Thymus (tissue), 14 donors: ENCODE data around the gene SSX4. TPM values are rescaled to one million over a fixed set of nuclear protein-coding genes. Genes with fewer than 3 reads are reported as not detected.
"Not testable (repeated sequence)": the region's sequence is repeated elsewhere in the genome, so short reads cannot be mapped to it uniquely, and the experiment has no call there.

ENCODE experiments used
- DNase-seq, 9 donors: peaks; one replicate each; pipeline ENCODE4 v3.0.0-alpha.2; 2013; ENCODE audit warnings: low spot score in 9 of 9, low read depth in 6 of 9, missing footprints in 1 of 9
- H3K27ac ChIP-seq, 2 donors: one replicate each; pipeline ENCODE4 v1.5.1; 2013; ENCODE audit warnings: control low read depth in 1 of 2, low read depth in 1 of 2, low read length in 1 of 2, mild to moderate bottlenecking in 1 of 2, moderate library complexity in 1 of 2
- H3K27me3 ChIP-seq, 2 donors: one replicate each; pipeline ENCODE4 v1.5.1; 2013; ENCODE audit warnings: low read length in 1 of 2; ENCODE audit not compliant: control insufficient read depth in 2 of 2, insufficient read depth in 1 of 2
- H3K36me3 ChIP-seq, 2 donors: one replicate each; pipeline ENCODE4 v1.5.1; 2013; ENCODE audit warnings: low read length in 1 of 2, mild to moderate bottlenecking in 1 of 2, moderate library complexity in 1 of 2; ENCODE audit not compliant: control insufficient read depth in 2 of 2, insufficient read depth in 2 of 2
- H3K4me1 ChIP-seq, 2 donors: one replicate each; pipeline ENCODE4 v1.5.1; 2013; ENCODE audit warnings: low read length in 2 of 2; ENCODE audit not compliant: control insufficient read depth in 2 of 2, insufficient read depth in 2 of 2
- H3K4me3 ChIP-seq, 2 donors: one replicate each; pipeline ENCODE4 v1.5.1; 2013; ENCODE audit warnings: low read length in 2 of 2, control low read depth in 1 of 2, mild to moderate bottlenecking in 1 of 2
- H3K9me3 ChIP-seq, 2 donors: one replicate each; pipeline ENCODE4 v1.5.1; 2013; ENCODE audit warnings: low read length in 1 of 2, mild to moderate bottlenecking in 1 of 2; ENCODE audit not compliant: control insufficient read depth in 2 of 2, insufficient read depth in 1 of 2
- WGBS: extraction: QIAGEN DNeasy Blood & Tissue Kit; methylation state at CpG from one replicate; pipeline ENCODE4 v1.1.7; 2013; 5-methylcytosine and 5-hydroxymethylcytosine counted together
- long read RNA-seq, 10 donors: transcript quantifications; one replicate each; lab custom pipeline, GENCODE V29; 2026
- polyA plus RNA-seq: library from polyadenylated mRNA; stranded (reverse); fragments of 200-250 nt; gene quantifications from one replicate; pipeline ENCODE4 v1.2.3, GENCODE V29; 2013
- total RNA-seq: library from RNA; stranded (reverse); fragments of 120-200 nt; gene quantifications from one replicate; pipeline ENCODE4 v1.2.4, GENCODE V29; 2013
- donor health status: healthy.

Gene SSX4, protein sequence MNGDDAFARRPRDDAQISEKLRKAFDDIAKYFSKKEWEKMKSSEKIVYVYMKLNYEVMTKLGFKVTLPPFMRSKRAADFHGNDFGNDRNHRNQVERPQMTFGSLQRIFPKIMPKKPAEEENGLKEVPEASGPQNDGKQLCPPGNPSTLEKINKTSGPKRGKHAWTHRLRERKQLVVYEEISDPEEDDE
- total RNA-seq: not detected
- polyA plus RNA-seq: 0.02 TPM
- long read RNA-seq, donor 1: 0 reads
- long read RNA-seq, donor 2: 0 reads
- long read RNA-seq, donor 3: 0 reads
- long read RNA-seq, donor 4: 0 reads
- long read RNA-seq, donor 5: 0 reads
- long read RNA-seq, donor 6: 0 reads
- long read RNA-seq, donor 7: 0 reads
- long read RNA-seq, donor 8: 0 reads
- long read RNA-seq, donor 9: 0 reads
- long read RNA-seq, donor 10: 0 reads

DNA sequence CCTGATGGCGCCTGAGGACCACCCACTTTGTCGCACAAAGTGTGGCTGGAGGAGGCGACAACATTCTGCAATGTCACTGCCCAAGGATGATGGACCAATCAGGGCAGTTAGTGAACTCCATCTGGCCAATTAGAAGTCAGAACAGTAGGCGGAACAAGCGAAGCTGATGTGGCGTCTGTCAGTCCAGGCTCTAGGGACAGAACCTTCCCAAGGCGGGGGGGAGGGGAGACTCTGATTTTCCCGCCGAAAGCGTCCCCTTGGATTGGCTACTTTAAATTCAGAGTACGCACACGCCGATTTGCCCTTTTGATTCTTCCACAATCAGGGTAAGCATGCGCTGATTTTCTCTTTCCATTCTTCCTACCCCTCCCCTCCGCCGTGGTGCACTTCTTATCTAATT is at the start of gene SSX4:
TSS of gene SSX4 (plus strand) at position 301 of the 400 bp plus-strand sequence. CDS start 515 bp downstream, outside the sequence.
- WGBS: no CpG with 5 or more reads among the region's 16 CpGs
- not testable (repeated sequence) for H3K27ac ChIP-seq, H3K36me3 ChIP-seq, H3K4me3 ChIP-seq, H3K4me1 ChIP-seq, H3K9me3 ChIP-seq, H3K27me3 ChIP-seq, DNase-seq

DNA sequence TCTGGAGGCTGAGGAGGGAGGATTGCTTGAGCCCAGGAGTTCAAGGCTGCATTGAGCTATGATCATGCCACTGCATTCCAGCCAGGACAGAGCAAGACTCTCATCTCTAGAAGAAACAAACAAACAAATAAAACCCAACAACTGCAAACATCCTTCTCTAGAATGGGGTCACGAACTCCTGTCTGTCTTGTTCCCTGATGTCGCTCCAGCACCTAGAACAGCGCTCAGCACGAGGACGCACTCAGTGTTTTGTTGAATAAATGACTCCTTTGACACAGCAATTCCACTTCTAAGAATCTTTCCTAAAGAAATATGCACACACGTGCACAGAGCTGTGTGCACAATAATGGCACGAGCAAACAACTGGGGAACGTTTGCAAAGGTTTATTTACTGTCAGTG is 37.3 kb upstream of the SSX4 start:
- not testable (repeated sequence) for H3K9me3 ChIP-seq, H3K27ac ChIP-seq, H3K4me3 ChIP-seq, DNase-seq, H3K4me1 ChIP-seq, H3K36me3 ChIP-seq, H3K27me3 ChIP-seq
- 60% methylated on average over 8 of the region's 8 CpGs for WGBS

DNA sequence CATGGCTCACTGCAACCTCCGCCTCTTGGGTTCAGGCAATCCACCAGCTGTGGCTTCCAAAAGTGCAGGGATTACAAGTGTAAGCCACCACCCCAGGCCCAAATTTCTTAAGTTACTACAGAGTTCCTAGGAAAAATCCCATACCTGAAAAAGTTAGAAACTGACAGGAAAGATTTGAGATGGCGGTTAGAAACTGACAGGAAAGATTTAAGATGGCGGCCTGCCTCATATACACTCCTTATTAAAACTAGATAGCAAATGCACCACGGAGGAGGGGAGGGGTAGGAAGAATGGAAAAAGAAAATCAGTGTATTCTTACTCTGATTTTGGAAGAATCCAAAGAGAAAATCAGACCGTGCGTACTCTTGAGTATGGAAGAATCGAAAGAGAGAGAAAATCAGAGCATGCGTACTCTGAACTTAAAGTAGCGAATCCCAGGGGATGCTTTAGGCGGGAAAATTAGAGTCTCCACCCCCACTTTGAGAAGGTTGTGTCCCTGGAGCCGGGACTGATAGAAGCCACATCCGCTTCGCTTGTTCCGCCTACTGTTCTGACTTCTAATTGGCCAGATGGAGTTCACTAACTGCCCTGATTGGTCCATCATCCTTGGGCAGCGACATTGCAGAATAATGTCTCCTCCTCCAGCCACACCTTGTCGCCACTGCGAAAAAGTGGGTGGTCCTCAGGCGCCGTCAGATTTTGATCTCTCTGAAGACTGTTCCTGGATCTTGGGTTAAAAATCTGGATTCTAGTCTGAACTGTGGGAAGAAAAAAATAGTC is 26.8 kb upstream of the SSX4 start, which contains the start of gene SSX3:
TSS of gene SSX3 (minus strand) at position 389 of the 780 bp plus-strand sequence. CDS start 1,454 bp downstream, outside the sequence.
- not testable (repeated sequence) for H3K36me3 ChIP-seq, H3K27me3 ChIP-seq, DNase-seq, H3K27ac ChIP-seq, H3K4me1 ChIP-seq, H3K4me3 ChIP-seq, H3K9me3 ChIP-seq
- WGBS: 96% methylated on average over 19 of the region's 19 CpGs

DNA sequence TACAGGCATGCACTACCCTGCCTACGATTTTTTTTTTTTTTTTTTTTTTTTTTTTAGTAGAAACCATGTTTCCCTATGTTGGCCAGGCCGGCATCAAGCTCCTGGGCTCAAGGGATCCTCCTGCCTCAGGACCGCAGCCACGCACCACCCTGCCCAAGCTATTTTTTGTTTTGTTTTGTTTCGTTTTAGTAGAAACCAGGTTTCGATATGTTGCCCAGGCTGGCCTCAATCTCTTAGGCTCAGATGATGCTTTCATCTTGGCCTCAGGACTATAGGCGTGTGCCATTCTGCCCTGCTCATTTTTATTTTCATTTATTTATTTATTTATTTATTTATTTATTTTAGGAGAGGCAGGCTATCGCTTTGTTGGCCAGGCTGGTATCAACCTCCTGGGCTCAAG is 25.7 kb upstream of the SSX4 start:
- DNase-seq: no peak
- H3K36me3 ChIP-seq: no peaks in the 10 kb centered on the region
- H3K9me3 ChIP-seq: no peaks in the 10 kb centered on the region
- no peaks in the 10 kb centered on the region for H3K27me3 ChIP-seq
- over 99% methylated on average over 8 of the region's 8 CpGs for WGBS
- H3K27ac ChIP-seq: no peak overlapping the region
- H3K4me3 ChIP-seq: no peak overlapping the region
- H3K4me1 ChIP-seq: no peaks in the 10 kb centered on the region

DNA sequence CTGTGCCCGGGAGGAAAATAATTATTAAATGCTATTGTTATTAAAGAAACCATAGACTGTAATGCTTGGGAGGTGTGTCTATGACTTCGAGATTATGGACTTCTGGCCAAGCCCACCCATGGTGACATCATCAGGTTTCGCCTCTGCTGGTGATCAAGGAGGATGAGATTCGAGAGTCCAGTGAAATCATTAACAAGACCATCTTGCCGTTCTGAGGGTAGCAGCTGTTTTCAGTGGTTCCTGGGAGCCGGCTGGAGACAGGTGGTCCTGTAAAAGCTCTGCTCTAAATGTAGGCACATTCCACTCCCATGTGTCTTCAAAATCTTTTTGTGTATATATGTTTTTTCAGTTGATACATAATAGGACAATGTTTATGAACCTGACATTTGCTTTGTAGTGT is 24.1 kb upstream of the SSX4 start:
- not testable (repeated sequence) for H3K27me3 ChIP-seq, H3K27ac ChIP-seq, H3K9me3 ChIP-seq, DNase-seq, H3K4me3 ChIP-seq, H3K36me3 ChIP-seq, H3K4me1 ChIP-seq
- 91% methylated on average over 6 of the region's 6 CpGs for WGBS

DNA sequence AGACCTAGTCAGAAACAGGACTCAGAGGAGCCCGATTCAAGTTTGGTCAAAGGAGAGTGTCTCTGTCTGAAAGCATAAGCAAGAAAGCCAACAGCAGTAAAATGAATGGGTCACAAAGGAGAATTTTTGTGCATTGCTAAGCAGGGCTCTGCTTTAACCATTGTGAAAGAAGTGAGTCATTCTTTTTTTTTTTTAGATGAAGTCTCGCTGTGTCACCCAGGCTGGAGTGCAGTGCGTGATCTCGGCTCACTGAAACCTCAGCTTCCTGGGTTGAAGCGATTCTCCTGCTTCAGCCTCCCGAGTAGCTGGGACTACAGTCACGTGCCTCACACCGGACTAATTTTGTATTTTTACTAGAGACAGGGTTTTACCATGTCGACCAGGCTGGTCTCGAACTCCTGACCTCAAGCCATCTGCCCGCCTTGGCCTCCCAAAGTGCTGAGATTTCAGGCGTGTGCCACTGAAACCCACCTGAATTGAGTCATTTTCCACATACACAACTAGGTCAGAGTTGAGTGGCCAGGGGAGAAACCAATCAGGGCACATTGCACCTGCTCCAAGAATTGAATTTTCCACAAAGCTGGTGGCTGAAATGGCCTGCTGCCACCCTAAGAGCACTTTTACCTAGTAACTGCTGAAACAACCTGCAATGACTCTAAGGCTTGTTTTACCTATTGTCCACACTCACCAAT is 15.5 kb upstream of the SSX4 start:
- not testable (repeated sequence) for H3K27me3 ChIP-seq, DNase-seq

DNA sequence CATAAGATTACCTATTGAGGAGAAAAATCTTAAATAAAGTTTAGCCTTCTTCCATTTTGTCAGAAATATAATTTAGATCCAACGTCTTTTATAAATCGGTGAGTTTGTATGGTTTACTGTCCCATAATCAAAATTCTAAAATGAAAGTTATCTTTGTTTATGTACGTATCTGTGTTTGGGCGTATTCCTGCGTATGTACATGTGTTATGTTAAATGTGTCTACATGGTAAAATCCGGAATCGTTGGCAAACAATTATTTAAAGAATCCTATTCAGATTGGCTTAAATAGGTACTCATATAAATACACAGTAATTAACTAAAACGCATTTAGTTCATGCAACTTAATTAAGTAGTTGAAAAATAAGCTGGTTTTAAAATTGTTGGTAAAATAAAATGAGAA is 12.9 kb upstream of the SSX4 start:
- H3K4me1 ChIP-seq, H3K36me3 ChIP-seq, H3K4me3 ChIP-seq, H3K27ac ChIP-seq, H3K27me3 ChIP-seq, DNase-seq, H3K9me3 ChIP-seq: not testable (repeated sequence)
- no CpG with 5 or more reads among the region's 8 CpGs for WGBS

More for the DNA sequence above, 15.5 kb upstream of the SSX4 start:
- H3K4me3 ChIP-seq, H3K27ac ChIP-seq, H3K9me3 ChIP-seq, H3K36me3 ChIP-seq, H3K4me1 ChIP-seq: not testable (repeated sequence)
- no CpG with 5 or more reads among the region's 12 CpGs for WGBS

DNA sequence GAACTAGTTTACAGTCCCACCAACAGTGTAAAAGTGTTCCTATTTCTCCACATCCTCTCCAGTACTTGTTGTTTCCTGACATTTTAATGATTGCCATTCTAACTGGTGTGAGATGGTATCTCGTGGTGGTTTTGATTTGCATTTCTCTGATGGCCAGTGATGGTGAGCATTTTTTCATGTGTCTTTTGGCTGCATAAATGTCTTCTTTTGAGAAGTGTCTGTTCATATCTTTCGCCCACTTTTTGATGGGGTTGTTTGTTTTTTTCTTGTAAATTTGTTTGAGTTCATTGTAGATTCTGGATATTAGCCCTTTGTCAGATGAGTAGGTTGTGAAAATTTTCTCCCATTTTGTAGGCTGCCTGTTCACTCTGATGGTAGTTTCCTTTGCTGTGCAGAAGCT is 13.6 kb downstream of the SSX4 start:
- H3K27me3 ChIP-seq, H3K27ac ChIP-seq, DNase-seq, H3K4me3 ChIP-seq, H3K9me3 ChIP-seq, H3K36me3 ChIP-seq, H3K4me1 ChIP-seq: not testable (repeated sequence)
- WGBS: 91% methylated on average over 1 of the region's 2 CpGs

DNA sequence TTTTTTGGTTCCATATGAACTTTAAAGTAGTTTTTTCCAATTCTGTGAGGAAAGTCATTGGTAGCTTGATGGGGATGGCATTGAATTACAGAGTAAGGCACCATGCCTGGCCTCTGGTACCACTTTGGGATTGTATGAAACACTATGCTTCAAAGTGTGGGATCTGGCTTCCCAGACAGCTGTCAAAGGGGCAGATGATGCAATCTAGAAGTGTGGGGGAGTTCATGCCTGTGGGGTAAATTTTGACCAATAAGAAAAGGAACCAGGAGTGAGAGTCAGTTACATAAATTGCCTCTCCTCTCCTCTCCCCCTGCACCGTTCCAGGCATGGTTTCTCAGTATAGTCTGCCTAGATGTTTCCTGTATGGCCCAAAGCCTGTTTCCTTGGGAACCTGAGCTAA is 14.5 kb downstream of the SSX4 start:
- DNase-seq, H3K4me3 ChIP-seq, H3K36me3 ChIP-seq, H3K27ac ChIP-seq, H3K4me1 ChIP-seq, H3K27me3 ChIP-seq, H3K9me3 ChIP-seq: not testable (repeated sequence)
- 13% methylated on average over 1 of the region's 1 CpG for WGBS
